Cardiac fibroblast (primary cell): ENCODE results near the gene FAXDC2.

Experiments used
- DNase-seq, 2 donors: peaks; one replicate each; pipeline versions ENCODE4 v3.0.0 to v3.0.0-alpha.2; 2010; ENCODE audit warnings: low read depth in 2 of 2
- H3K4me3 ChIP-seq, 2 donors: replicated peaks in 1 of 2; 1 replicate in 1 of 2; 2 replicates in 1 of 2; pipeline ENCODE4 v1.5.1; 2011; ENCODE audit warnings: low read depth in 2 of 2, low read length in 2 of 2, mild to moderate bottlenecking in 2 of 2, moderate library complexity in 1 of 2
- CTCF ChIP-seq: IDR thresholded peaks from one replicate; pipeline ENCODE4 v1.5.1; 2011; ENCODE audit warnings: low read depth, mild to moderate bottlenecking, low read length, inconsistent platforms

FAXDC2 gene

GRCh38 chr5:154771383-154771901 lies 79.0 kb downstream of the FAXDC2 start:
- peak; percentile 74 to 89 for DNase-seq
- TF ChIP-seq CTCF, result no peak
- H3K4me3 ChIP-seq, result no peak overlapping the region

- no peak for TF ChIP-seq CTCF
- H3K4me3 ChIP-seq, result no peak overlapping the region
- DNase-seq, result no peak
These were observed 80.3 kb downstream of the FAXDC2 start for GRCh38 chr5:154770111-154770510.
